RWPE2 (cell line): ENCODE results near the gene GPR160.
"Not testable (repeated sequence)": the region's sequence is repeated elsewhere in the genome, so short reads cannot be mapped to it uniquely, and the experiment has no call there.

Source experiments
- ATAC-seq: fragments of 200-7000 bp; cut with Tn5 transposase; 3 replicates; pipeline ENCODE4 v1.9.1; 2021; ENCODE audit warnings: low read depth
- DNase-seq: peaks from one replicate; pipeline ENCODE4 v3.0.0-alpha.2; 2020; ENCODE audit warnings: low spot score
- H3K27ac ChIP-seq: fragments of 450-650 bp; 2 replicates; pipeline ENCODE4 v1.5.1; 2017; ENCODE audit warnings: mild to moderate bottlenecking; ENCODE audit not compliant: poor library complexity, severe bottlenecking
- H3K27me3 ChIP-seq: fragments of 250-450 bp; sonication (Bioruptor Pico); 2 replicates; pipeline ENCODE4 v1.5.1; 2021; ENCODE audit warnings: mild to moderate bottlenecking, moderate library complexity; ENCODE audit not compliant: insufficient read depth, poor library complexity, severe bottlenecking
- H3K36me3 ChIP-seq: fragments of 250-450 bp; sonication (Bioruptor Pico); 2 replicates; pipeline ENCODE4 v1.5.1; 2020; ENCODE audit warnings: low read depth, mild to moderate bottlenecking, moderate library complexity
- H3K4me1 ChIP-seq: fragments of 250-450 bp; sonication (Bioruptor Pico); 2 replicates; pipeline ENCODE4 v1.5.1; 2021; ENCODE audit warnings: mild to moderate bottlenecking, moderate library complexity; ENCODE audit not compliant: insufficient read depth, poor library complexity, severe bottlenecking
- H3K4me3 ChIP-seq: fragments of 250-450 bp; sonication (Bioruptor Pico); 2 replicates; pipeline ENCODE4 v1.5.1; 2021; ENCODE audit warnings: mild to moderate bottlenecking, moderate library complexity; ENCODE audit not compliant: severe bottlenecking
- H3K9me3 ChIP-seq: fragments of 250-450 bp; sonication (Bioruptor Pico); 2 replicates; pipeline ENCODE4 v1.5.1; 2021; ENCODE audit warnings: mild to moderate bottlenecking, moderate library complexity; ENCODE audit not compliant: severe bottlenecking
- TF ChIP-seq, protein P1 (sequence below): fragments of 450-650 bp; IDR thresholded peaks from one replicate; pipeline ENCODE4 v1.5.1; 2017; ENCODE audit warnings: mild to moderate bottlenecking, moderate library complexity; ENCODE audit not compliant: poor library complexity, severe bottlenecking

The GPR160 gene

DNA sequence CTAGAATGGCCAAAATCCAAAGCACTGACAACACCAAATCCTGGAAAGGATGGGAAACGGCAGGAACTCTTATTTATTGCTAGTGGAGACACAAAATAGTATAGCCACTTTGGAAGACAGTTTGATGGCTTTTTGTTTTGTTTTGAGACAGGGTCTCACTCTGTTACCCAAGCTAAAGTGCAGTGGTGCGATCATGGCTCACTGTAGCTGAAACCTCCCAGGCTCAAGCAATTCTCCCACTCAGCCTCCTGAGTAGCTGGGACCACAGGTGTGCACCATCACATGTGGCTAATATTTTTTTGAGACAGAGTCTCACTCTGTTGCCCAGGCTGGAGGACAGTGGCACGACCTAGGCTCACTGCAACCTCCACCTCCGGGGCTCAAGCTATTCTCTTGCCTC, 27.3 kb upstream of the GPR160 start:
- TF ChIP-seq, protein P1, sequence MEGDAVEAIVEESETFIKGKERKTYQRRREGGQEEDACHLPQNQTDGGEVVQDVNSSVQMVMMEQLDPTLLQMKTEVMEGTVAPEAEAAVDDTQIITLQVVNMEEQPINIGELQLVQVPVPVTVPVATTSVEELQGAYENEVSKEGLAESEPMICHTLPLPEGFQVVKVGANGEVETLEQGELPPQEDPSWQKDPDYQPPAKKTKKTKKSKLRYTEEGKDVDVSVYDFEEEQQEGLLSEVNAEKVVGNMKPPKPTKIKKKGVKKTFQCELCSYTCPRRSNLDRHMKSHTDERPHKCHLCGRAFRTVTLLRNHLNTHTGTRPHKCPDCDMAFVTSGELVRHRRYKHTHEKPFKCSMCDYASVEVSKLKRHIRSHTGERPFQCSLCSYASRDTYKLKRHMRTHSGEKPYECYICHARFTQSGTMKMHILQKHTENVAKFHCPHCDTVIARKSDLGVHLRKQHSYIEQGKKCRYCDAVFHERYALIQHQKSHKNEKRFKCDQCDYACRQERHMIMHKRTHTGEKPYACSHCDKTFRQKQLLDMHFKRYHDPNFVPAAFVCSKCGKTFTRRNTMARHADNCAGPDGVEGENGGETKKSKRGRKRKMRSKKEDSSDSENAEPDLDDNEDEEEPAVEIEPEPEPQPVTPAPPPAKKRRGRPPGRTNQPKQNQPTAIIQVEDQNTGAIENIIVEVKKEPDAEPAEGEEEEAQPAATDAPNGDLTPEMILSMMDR, result no peak
- H3K27me3 ChIP-seq, result no peaks in the 10 kb centered on the region
- DNase-seq (no peak), ATAC-seq (no peak)
- no peaks in the 10 kb centered on the region for H3K4me1 ChIP-seq
- H3K9me3 ChIP-seq, result no peaks in the 10 kb centered on the region
- H3K4me3 ChIP-seq, result no peak overlapping the region
- H3K36me3 ChIP-seq, result no peaks in the 10 kb centered on the region
- H3K27ac ChIP-seq, result no peak overlapping the region

DNA sequence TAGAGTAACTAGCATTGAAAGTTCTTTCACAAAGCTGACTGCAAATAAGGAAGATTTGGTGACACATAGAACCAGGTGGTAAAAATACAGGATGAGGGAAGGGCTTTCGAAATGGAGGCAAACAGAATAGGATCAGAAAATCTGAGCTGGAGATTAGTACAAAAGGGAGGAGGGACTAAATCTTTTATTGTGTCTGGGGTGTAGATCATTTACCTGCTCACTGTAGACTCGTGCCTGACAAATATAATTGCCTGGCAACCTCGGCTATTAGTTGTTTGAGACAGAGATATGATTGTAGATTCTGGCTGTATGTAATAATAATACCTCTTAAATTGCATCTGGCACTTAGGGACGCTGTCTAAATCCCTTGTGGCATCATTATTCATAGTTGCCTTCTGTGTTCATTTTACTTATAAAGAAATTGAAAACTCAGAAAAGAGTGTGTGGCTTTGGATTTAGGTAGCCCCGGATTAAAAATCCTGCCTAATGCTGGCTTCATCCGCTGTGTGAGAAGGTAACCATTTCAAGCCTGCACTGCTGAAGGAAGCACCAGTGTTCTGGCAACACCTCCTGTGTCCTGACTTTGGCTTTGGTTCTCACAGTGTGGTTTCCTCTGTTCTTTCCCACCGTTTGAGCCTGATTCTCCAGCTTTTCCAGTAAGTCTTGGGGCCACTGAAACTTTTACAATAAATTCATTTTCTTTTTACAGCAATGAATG, 25.0 kb upstream of the GPR160 start:
- no peaks in the 10 kb centered on the region for H3K27me3 ChIP-seq
- ATAC-seq, result no peak
- no peaks in the 10 kb centered on the region for H3K36me3 ChIP-seq
- DNase-seq, result no peak
- TF ChIP-seq, protein P1, result no peak
- no peaks in the 10 kb centered on the region for H3K9me3 ChIP-seq
- H3K4me3 ChIP-seq, result no peak overlapping the region
- no peak overlapping the region for H3K27ac ChIP-seq
- H3K4me1 ChIP-seq, result no peaks in the 10 kb centered on the region

DNA sequence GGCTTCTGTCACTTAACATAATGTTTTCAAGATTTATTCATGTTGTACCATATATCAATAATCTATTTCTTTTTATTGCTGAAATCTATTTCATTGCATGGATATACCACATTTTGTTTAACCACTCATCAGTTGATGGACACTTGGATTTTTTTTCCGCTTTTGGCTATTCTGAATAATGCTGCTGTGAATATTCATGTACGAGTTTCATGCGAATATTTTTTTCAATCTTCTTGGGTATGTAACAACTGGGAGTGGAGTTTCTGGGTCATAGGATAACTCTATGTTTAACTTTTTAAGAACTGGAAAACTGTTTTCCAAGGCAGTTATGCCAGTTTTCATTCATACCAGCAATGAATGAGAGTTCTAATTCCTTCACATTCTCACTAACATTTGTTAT, 21.7 kb upstream of the GPR160 start:
- DNase-seq (no peak), ATAC-seq (no peak)
- H3K9me3 ChIP-seq, result no peaks in the 10 kb centered on the region
- no peak overlapping the region for H3K4me3 ChIP-seq
- H3K36me3 ChIP-seq, result no peaks in the 10 kb centered on the region
- no peak overlapping the region for H3K27ac ChIP-seq
- TF ChIP-seq, protein P1, result no peak
- no peaks in the 10 kb centered on the region for H3K4me1 ChIP-seq
- H3K27me3 ChIP-seq, result no peaks in the 10 kb centered on the region

DNA sequence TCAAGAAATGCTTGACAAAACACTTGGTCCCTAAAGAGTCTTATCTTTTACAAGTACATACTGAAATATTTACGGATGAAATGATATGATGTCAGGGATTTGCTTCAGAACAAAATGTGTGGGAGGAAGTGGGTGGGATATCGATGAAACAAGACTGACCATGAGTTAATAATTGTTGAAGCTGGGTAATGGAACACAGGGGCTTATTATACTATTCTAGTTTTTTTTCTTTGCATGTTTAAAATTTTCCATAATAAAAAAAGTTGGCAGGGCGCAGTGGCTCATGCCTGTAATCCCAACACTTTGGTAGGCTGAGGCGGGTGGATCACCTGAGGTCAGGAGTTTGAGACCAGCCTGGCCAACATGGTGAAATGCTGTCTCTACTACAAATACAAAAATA, 18.5 kb upstream of the GPR160 start:
- H3K27me3 ChIP-seq, H3K4me1 ChIP-seq, H3K27ac ChIP-seq, DNase-seq, H3K36me3 ChIP-seq, H3K9me3 ChIP-seq, H3K4me3 ChIP-seq, ATAC-seq: not testable (repeated sequence)

DNA sequence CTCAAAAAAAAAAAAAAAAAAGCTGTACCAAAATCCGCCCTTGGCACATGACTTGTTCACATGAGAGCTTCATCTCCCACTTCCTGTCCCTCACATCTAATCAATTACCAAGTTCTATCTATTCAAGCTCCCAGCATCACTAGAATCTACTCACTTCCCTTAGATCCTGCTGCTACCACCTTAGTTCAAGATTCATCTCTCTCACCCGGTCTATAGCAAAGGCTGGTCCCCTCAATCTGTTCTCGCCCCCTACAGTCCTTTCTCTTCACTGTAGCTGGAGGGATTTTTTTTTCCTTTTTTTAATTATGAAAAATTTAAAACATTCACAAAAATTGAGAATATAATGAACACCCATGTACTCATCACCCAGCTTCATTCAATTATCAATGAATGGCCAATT, 16.7 kb upstream of the GPR160 start:
- Histone ChIP-seq H3K27ac (no peak overlapping the region), H3K27me3 (no peaks in the 10 kb centered on the region), H3K36me3 (no peaks in the 10 kb centered on the region), H3K4me1 (no peaks in the 10 kb centered on the region), H3K4me3 (no peak overlapping the region), H3K9me3 (no peaks in the 10 kb centered on the region)
- TF ChIP-seq, protein P1, result no peak
- no peak for DNase-seq
- no peak for ATAC-seq
